BE2C (cell line): ENCODE measurements around the gene SELENOT.

Experiments
- DNase-seq: peaks from one replicate; pipeline ENCODE4 v3.0.0-alpha.2; 2020
- H3K27me3 ChIP-seq: fragments of 250-450 bp; sonication (Bioruptor Pico); 2 replicates; pipeline ENCODE4 v1.5.1; 2020; ENCODE audit warnings: mild to moderate bottlenecking
- H3K36me3 ChIP-seq: fragments of 250-450 bp; sonication (Bioruptor Pico); 2 replicates; pipeline ENCODE4 v1.5.1; 2020; ENCODE audit warnings: mild to moderate bottlenecking
- H3K4me1 ChIP-seq: fragments of 250-450 bp; sonication (Bioruptor Pico); 2 replicates; pipeline ENCODE4 v1.5.1; 2020
- H3K4me3 ChIP-seq: 2 replicates; pipeline ENCODE4 v1.5.1; 2011; ENCODE audit warnings: low read depth, low read length
- H3K9me3 ChIP-seq: fragments of 250-450 bp; sonication (Bioruptor Pico); 2 replicates; pipeline ENCODE4 v1.5.1; 2020
- TF ChIP-seq, protein P1 (sequence below): IDR thresholded peaks from 2 replicates; pipeline ENCODE4 v1.5.1; 2012; ENCODE audit warnings: mild to moderate bottlenecking, low read depth, low read length

Gene SELENOT

DNA sequence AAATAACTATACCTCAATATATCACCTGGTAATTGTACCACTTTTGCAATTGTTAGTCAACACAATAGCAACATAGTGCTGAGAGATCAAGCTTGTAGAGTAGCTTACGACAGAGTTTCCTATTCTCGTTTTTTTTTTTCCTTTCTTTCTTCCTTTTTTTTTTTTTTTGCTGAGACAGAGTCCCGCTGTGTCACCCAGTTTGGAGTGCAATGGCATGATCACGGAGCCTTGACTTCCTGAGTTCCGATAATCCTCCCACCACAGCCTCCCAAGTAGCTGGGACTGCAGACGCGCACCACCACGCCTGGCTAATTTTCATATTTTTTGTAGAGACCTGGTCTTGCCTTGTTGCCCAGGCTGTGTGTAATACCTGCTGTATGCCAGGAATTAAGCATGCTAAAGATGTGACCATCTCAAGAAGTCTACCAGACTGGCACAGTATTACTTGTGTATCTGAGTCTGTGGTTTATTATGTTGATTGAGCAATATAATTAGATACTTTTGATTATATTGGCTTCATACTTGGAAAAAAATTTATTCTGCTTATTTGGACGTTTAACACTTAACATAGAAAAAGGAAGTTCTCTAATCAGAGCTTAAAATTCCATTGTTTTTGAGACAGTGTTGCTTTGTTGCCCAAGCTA lies 3.0 kb downstream of the SELENOT start:
- Histone ChIP-seq H3K4me1 (peaks cover 9% of the 10 kb centered on the region; the same call in 1 of the 2 replicates), H3K4me3 (no peak overlapping the region), H3K9me3 (no peaks in the 10 kb centered on the region), H3K27me3 (no peaks in the 10 kb centered on the region), H3K36me3 (peaks cover 6% of the 10 kb centered on the region)
- TF ChIP-seq, protein P1, sequence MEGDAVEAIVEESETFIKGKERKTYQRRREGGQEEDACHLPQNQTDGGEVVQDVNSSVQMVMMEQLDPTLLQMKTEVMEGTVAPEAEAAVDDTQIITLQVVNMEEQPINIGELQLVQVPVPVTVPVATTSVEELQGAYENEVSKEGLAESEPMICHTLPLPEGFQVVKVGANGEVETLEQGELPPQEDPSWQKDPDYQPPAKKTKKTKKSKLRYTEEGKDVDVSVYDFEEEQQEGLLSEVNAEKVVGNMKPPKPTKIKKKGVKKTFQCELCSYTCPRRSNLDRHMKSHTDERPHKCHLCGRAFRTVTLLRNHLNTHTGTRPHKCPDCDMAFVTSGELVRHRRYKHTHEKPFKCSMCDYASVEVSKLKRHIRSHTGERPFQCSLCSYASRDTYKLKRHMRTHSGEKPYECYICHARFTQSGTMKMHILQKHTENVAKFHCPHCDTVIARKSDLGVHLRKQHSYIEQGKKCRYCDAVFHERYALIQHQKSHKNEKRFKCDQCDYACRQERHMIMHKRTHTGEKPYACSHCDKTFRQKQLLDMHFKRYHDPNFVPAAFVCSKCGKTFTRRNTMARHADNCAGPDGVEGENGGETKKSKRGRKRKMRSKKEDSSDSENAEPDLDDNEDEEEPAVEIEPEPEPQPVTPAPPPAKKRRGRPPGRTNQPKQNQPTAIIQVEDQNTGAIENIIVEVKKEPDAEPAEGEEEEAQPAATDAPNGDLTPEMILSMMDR: no peak
- no peak for DNase-seq

DNA sequence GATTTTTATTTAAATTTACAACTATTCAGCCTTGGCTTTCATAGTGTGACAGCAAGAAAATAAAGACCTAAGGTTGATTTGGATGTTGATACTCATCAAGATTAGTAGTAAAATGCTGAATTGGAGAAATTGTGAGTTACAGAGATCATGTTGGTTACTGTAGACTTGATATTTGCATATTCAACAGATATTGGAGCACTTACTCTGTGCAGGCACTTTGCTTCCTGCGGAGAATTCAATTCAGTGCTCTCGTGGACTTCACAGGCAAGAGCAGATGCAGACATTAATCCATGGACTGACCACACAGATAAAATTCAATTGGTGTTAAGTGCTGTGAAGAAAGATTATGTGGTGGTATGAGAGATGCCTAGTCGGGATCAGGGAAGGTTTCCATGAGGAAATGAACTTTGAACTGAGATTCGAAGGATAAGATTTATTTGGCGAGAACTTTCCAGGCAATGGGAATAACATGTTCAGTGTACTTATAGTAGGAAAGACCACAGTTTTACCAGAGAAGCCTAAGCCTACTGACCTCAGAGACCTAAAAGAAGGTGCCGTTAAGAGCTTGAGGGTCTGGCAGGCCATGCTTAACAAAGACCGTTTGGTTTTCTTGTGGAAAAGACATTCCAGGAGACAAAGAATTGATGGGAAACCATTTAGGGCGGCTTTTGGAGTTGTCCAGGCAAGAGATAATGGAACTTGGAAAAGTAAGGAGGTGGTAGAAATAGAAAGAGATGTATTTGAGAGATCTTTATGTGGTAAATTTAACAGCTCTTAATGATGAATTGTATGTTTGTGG lies 4.3 kb downstream of the SELENOT start:
- H3K27me3 ChIP-seq: no peaks in the 10 kb centered on the region
- peaks cover 9% of the 10 kb centered on the region for H3K36me3 ChIP-seq
- no peak overlapping the region for H3K4me3 ChIP-seq
- DNase-seq: no peak
- no peaks in the 10 kb centered on the region for H3K9me3 ChIP-seq
- TF ChIP-seq, protein P1: no peak
- peaks cover 9% of the 10 kb centered on the region; the same call in 1 of the 2 replicates for H3K4me1 ChIP-seq

DNA sequence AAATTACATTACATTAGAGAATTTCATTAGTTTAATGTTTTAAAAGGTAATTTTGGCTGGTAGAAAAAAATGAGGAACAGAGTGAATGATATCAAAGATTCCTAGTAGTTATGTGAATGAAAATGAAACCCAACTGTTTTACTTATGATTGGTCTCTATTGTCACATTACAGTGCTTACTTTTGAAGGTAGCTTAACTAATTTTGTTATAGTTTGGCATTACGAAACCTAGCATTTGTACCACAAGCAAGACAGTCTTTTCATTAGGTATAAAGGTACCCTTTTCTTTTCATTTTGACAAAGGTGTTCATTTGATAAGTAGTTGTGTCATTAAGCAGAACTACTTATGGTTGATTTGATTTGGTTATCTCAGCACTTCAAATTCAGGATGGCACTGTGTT lies 6.9 kb downstream of the SELENOT start:
- H3K27me3 ChIP-seq: no peaks in the 10 kb centered on the region
- no peak for DNase-seq
- peaks cover 9% of the 10 kb centered on the region; the same call in 1 of the 2 replicates for H3K4me1 ChIP-seq
- TF ChIP-seq, protein P1: no peak
- H3K4me3 ChIP-seq: no peak overlapping the region
- peaks cover 14% of the 10 kb centered on the region for H3K36me3 ChIP-seq
- no peaks in the 10 kb centered on the region for H3K9me3 ChIP-seq

DNA sequence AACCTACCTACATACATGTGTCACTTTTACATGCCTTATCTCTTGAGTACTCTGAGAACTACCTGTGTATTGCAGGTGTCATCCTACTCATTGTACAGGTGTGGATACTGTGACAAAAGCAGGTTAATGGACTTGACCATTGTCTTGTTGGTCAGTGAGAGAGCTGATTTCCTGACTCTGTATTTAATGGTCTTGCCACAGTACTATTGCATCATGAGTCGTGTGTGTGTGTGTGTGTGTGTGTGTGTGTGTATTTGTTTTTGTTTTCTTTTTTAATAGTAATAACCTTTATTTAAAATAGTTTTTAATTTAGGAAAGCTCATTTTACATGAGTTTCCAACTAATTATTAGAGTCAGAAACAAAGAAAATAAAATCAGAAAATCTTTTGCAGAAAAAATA lies 7.7 kb downstream of the SELENOT start:
- no peaks in the 10 kb centered on the region for H3K27me3 ChIP-seq
- H3K36me3 ChIP-seq: peaks cover 17% of the 10 kb centered on the region
- no peaks in the 10 kb centered on the region for H3K9me3 ChIP-seq
- H3K4me1 ChIP-seq: peaks cover 9% of the 10 kb centered on the region; the same call in 1 of the 2 replicates
- no peak overlapping the region for H3K4me3 ChIP-seq
- TF ChIP-seq, protein P1: no peak
- no peak for DNase-seq

DNA sequence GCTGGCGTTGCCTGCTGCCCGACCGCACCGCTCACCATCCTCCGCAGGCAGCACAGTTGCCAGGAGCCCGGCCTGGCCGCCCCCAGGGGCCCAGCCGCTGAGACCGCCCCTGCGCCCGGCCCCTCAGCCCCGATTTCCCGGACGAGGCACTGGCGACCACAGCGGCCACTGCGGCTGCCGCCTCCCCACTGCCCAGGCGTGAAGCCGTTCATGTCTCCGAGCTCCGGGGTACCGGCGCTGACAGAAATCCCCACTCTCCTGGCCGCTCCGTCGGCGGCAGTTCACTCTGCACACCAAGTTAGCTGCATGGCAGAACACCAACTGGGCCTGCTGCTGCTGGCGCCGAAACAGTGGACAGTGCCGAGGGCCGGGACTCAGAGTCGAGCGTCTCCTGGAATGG lies 8.5 kb downstream of the SELENOT start:
- TF ChIP-seq, protein P1: no peak
- no peak for DNase-seq
- H3K4me1 ChIP-seq: peaks cover 9% of the 10 kb centered on the region; the same call in 1 of the 2 replicates
- H3K36me3 ChIP-seq: peaks cover 11% of the 10 kb centered on the region
- H3K9me3 ChIP-seq: no peaks in the 10 kb centered on the region
- H3K4me3 ChIP-seq: no peak overlapping the region
- no peaks in the 10 kb centered on the region for H3K27me3 ChIP-seq

DNA sequence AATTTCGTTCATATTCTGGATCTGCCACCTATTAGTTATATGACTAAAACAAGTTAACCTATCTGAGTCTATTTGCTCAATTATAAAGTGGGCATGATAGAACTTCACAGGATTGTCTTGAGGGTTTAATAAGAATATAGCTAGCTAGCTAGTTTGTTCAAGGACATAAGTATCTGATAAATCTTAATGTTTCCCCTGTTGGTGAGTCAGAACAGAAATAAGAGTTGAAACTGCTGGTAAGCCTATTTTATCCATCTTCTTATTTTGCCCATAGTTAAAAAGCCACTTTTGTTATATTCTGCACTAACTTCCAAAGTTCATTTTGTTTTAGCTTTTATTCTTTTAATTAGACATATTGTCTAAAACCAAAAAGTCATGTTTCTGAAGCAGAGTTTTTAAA lies 9.4 kb downstream of the SELENOT start:
- TF ChIP-seq, protein P1: no peak
- DNase-seq: no peak
- Histone ChIP-seq H3K4me3 (no peak overlapping the region), H3K27me3 (no peaks in the 10 kb centered on the region), H3K9me3 (no peaks in the 10 kb centered on the region), H3K4me1 (peaks cover 9% of the 10 kb centered on the region; the same call in 1 of the 2 replicates), H3K36me3 (peaks cover 11% of the 10 kb centered on the region)
